Measurements from ENCODE around the gene ADARB2.

ADARB2 gene

DNA sequence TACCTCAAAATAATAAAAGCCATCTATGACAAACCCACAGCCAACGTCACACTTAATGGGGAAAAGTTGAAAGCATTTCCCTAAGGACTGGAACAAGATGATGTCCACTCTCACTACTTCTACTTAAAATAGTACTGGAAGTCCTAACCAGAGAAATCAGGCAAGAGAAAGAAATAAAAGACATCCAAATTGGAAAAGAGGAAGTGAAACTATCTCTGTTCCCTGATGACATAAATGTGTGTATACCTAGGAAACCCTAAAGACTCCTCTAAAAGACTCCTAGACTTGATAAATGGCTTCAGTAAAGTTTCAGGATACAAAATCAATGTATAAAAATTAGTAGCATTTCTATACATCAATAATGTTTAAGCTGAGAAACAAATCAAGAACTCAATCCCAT is 367.0 kb downstream of the ADARB2 start:
- H3K27me3 ChIP-seq (ENCODE audit: low read depth), result no peaks in the 10 kb centered on the region
- in situ Hi-C loops (cut with MboI; ENCODE audit: low sequenced_read_pairs), result no loop called here
- no peaks in the 10 kb centered on the region for H3K4me1 ChIP-seq
- no peak for DNase-seq (ENCODE audit: low spot score in 2 of 2)
- no peaks in the 10 kb centered on the region for H3K36me3 ChIP-seq (replicated peaks)
- H3K9me3 ChIP-seq, result no peaks in the 10 kb centered on the region
- H3K4me3 ChIP-seq, result no peak overlapping the region

- Histone ChIP-seq H3K27me3 (ENCODE audit: low read depth) (no peaks in the 10 kb centered on the region), H3K4me3 (no peak overlapping the region), H3K36me3 (replicated peaks) (no peaks in the 10 kb centered on the region), H3K4me1 (no peaks in the 10 kb centered on the region), H3K9me3 (no peaks in the 10 kb centered on the region)
- in situ Hi-C loops (cut with MboI; ENCODE audit: low sequenced_read_pairs), result no loop called here
- DNase-seq (ENCODE audit: low spot score in 2 of 2), result no peak
Measured at GRCh38 chr10:1369665-1370064, 367.7 kb downstream of the ADARB2 start.

DNA sequence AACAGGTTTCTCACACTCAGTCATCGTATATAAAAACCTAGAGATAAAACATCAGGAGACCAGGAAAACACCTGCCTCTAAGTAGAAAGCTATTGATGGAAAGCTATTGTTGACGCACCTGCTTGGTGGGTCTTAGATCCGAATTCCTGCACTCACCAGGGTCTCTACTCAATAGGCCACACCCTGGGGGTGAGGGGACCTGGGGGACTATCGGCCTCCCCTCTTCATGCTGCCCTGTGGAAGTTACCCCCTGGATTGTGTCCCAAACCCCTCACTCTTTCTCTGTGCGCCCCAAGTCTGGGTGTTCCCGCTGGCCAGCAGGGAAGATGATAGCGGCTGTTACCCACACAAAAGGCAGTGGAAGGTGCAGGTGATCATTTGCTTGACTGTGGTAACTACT is 368.1 kb downstream of the ADARB2 start:
- in situ Hi-C loops (cut with MboI; ENCODE audit: low sequenced_read_pairs), result no loop called here
- no peaks in the 10 kb centered on the region for H3K9me3 ChIP-seq
- no peak for DNase-seq (ENCODE audit: low spot score in 2 of 2)
- H3K4me1 ChIP-seq, result no peaks in the 10 kb centered on the region
- H3K4me3 ChIP-seq, result no peak overlapping the region
- no peaks in the 10 kb centered on the region for H3K27me3 ChIP-seq (ENCODE audit: low read depth)
- no peaks in the 10 kb centered on the region for H3K36me3 ChIP-seq (replicated peaks)

DNA sequence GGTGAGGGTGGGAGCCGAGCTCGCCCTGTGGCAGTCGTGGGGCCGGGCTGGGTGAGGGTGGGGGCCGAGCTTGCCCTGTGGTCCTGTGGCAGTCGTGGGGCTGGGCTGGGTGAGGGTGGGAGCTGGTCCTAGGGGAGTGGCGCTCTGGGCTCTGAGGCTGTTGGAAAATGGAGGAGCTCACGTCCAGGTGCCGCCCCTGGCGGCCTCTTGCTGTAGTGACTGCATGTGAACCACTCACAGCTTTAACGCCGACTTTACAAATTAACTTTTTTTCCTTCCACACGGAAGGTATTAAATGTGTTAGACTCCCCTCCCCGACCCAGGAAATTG is 368.5 kb downstream of the ADARB2 start:
- H3K9me3 ChIP-seq, result no peaks in the 10 kb centered on the region
- no peaks in the 10 kb centered on the region for H3K36me3 ChIP-seq (replicated peaks)
- H3K27me3 ChIP-seq (ENCODE audit: low read depth), result no peaks in the 10 kb centered on the region
- DNase-seq (ENCODE audit: low spot score in 2 of 2), result peak; percentile 59 to 81
- H3K4me3 ChIP-seq, result no peak overlapping the region
- H3K4me1 ChIP-seq, result no peaks in the 10 kb centered on the region
- in situ Hi-C loops (cut with MboI; ENCODE audit: low sequenced_read_pairs), result no loop called here

- Histone ChIP-seq H3K27me3 (ENCODE audit: low read depth) (no peaks in the 10 kb centered on the region), H3K4me1 (no peaks in the 10 kb centered on the region), H3K9me3 (no peaks in the 10 kb centered on the region), H3K4me3 (no peak overlapping the region), H3K36me3 (replicated peaks) (no peaks in the 10 kb centered on the region)
- no peak for DNase-seq (ENCODE audit: low spot score in 2 of 2)
- in situ Hi-C loops (cut with MboI; ENCODE audit: low sequenced_read_pairs), result no loop called here
Measured at GRCh38 chr10:1367938-1368841, 369.1 kb downstream of the ADARB2 start.

GRCh38 chr10:1366811-1367425 is 370.4 kb downstream of the ADARB2 start:
- Histone ChIP-seq H3K36me3 (replicated peaks) (no peaks in the 10 kb centered on the region), H3K4me1 (no peaks in the 10 kb centered on the region), H3K27me3 (ENCODE audit: low read depth) (no peaks in the 10 kb centered on the region), H3K4me3 (no peak overlapping the region), H3K9me3 (no peaks in the 10 kb centered on the region)
- no peak for DNase-seq (ENCODE audit: low spot score in 2 of 2)
- in situ Hi-C loops (cut with MboI; ENCODE audit: low sequenced_read_pairs), result no loop called here

GRCh38 chr10:1366322-1366691 is 371.0 kb downstream of the ADARB2 start:
- H3K27me3 ChIP-seq (ENCODE audit: low read depth), result no peaks in the 10 kb centered on the region
- H3K36me3 ChIP-seq (replicated peaks), result no peaks in the 10 kb centered on the region
- in situ Hi-C loops (cut with MboI; ENCODE audit: low sequenced_read_pairs), result no loop called here
- DNase-seq (ENCODE audit: low spot score in 2 of 2), result no peak
- no peaks in the 10 kb centered on the region for H3K9me3 ChIP-seq
- H3K4me1 ChIP-seq, result no peaks in the 10 kb centered on the region
- H3K4me3 ChIP-seq, result no peak overlapping the region

DNA sequence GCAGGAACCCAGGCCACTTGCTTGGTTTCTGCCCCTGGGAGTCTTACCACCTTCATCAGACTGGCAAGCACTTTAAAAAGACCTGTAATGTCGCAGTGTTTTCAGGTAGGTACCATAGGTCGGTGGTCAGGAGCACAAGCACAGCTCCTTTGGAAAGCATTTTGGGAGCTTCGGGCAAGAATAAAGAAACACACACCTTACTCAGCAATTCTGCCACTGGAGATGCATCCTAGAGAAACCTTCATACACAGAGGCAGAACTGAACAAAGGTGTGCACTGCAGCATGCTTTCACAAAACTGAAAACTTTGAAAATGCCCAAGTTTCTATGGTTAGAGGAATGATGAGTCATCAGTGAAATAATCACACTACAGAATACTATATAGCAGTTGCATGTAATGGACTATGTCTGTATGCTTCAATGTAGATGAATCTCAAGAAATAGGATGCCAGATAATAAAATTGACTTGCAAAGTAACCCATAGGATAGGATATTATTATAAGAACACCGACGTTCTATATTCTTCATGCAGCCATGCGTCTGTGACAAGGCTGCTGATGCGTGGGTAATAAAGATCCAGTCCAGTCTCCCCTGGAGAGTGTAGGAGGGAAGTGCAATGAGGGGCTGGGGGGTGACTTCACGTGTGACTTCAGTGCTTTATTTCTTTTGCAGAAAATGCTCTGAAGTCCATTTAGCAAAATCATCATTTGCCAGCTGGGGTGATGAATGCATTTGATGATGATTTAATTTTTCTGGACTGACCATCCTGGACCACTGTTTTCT is 371.6 kb downstream of the ADARB2 start:
- H3K9me3 ChIP-seq, result no peaks in the 10 kb centered on the region
- no peaks in the 10 kb centered on the region for H3K36me3 ChIP-seq (replicated peaks)
- H3K4me1 ChIP-seq, result no peaks in the 10 kb centered on the region; the same call in 1 of the 2 replicates
- no peaks in the 10 kb centered on the region for H3K27me3 ChIP-seq (ENCODE audit: low read depth)
- in situ Hi-C loops (cut with MboI; ENCODE audit: low sequenced_read_pairs), result no loop called here
- DNase-seq (ENCODE audit: low spot score in 2 of 2), result no peak
- H3K4me3 ChIP-seq, result no peak overlapping the region

- Histone ChIP-seq H3K9me3 (no peaks in the 10 kb centered on the region), H3K4me1 (no peaks in the 10 kb centered on the region; the same call in 1 of the 2 replicates), H3K27me3 (ENCODE audit: low read depth) (no peaks in the 10 kb centered on the region), H3K36me3 (replicated peaks) (no peaks in the 10 kb centered on the region), H3K4me3 (no peak overlapping the region)
- no peak for DNase-seq (ENCODE audit: low spot score in 2 of 2)
- in situ Hi-C loops (cut with MboI; ENCODE audit: low sequenced_read_pairs), result no loop called here
Measured at GRCh38 chr10:1364151-1364910, 373.0 kb downstream of the ADARB2 start.

DNA sequence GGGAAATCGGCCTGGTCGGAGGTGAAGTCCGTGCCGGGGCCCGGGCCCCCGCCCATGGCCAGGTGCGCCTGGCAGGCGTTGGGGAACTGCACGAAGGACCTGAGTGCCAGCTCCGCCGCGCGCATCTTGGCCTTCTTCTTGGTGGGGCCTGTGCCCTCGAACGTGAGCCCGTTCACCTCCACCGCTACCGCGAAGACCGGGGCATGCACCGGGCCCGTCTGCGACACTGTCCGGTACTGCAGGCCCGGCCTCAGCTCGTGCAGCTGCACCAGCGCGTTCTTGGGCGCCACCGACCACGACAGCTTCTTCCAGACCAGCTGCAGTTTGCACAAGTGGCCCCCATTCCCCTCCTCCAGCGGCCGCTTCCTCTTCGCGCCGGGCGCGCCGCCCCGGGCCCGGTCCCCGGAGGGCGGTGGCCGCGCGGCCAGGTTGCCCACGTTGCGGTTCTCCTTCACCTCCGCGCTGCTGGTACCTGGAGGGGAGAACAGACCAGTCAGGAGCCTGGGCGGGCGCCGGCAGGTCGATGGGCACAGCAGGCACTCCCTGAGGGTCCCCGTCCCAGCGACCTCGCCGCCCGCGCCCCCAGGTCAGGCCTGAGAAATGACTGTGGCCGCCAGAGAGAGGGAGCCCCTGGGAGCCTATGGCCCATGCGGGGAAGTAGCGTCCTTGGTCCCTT is 373.7 kb downstream of the ADARB2 start:
- Histone ChIP-seq H3K4me3 (no peak overlapping the region), H3K9me3 (no peaks in the 10 kb centered on the region), H3K27me3 (ENCODE audit: low read depth) (no peaks in the 10 kb centered on the region), H3K36me3 (replicated peaks) (no peaks in the 10 kb centered on the region), H3K4me1 (no peaks in the 10 kb centered on the region; the same call in 1 of the 2 replicates)
- in situ Hi-C loops (cut with MboI; ENCODE audit: low sequenced_read_pairs), result no loop called here
- no peak for DNase-seq (ENCODE audit: low spot score in 2 of 2)

DNA sequence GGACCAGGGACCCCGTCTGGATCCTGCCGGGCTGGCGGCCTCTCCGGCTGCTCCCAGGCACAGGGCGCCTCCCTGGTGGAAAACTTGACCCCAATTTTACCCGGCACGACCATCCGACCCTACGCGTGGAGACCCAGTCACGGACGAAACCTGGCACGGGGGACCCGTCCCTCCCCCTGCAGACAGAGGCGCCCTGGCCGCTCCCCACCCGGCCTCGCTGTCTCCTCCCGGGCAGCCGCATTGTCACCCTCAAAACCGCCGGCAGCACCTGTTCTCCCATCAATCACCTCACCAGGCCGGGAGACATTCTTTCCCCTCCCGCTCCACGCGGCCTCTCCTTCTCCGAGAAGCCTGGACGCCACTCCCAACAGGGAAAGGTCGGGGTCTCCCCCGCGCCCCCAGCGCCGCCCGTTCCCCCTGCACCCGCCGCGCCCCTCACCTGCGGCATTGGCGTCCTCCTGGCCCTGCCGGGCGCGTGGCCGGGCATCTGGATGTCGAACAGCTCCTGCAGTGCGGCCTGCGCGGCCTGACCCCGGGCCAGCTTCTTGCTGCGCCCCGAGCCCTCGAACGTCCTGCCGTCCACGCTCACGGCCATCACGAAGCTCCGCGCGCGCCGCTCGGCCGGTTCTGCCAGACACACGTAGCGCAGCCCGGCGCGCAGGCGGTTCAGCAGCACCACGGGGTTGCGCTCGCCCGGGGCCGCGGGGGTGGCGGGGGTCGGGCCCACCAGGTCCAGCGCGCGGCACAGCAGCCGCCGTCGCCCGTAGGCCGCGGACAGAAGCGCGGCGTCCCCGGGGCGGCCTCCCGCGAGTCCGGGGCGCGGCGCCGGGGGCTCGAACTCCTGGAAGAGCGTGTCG is 374.5 kb downstream of the ADARB2 start:
- Histone ChIP-seq H3K4me1 (no peaks in the 10 kb centered on the region; the same call in 1 of the 2 replicates), H3K36me3 (replicated peaks) (no peaks in the 10 kb centered on the region), H3K9me3 (no peaks in the 10 kb centered on the region), H3K4me3 (no peak overlapping the region), H3K27me3 (ENCODE audit: low read depth) (no peaks in the 10 kb centered on the region)
- no peak for DNase-seq (ENCODE audit: low spot score in 2 of 2)
- in situ Hi-C loops (cut with MboI; ENCODE audit: low sequenced_read_pairs), result no loop called here

- Histone ChIP-seq H3K36me3 (replicated peaks) (no peaks in the 10 kb centered on the region), H3K27me3 (ENCODE audit: low read depth) (no peaks in the 10 kb centered on the region), H3K4me1 (no peaks in the 10 kb centered on the region; the same call in 1 of the 2 replicates), H3K9me3 (no peaks in the 10 kb centered on the region), H3K4me3 (no peak overlapping the region)
- in situ Hi-C loops (cut with MboI; ENCODE audit: low sequenced_read_pairs), result no loop called here
- no peak for DNase-seq (ENCODE audit: low spot score in 2 of 2)
Measured at GRCh38 chr10:1361411-1362105, 375.8 kb downstream of the ADARB2 start.

Measured in HAP-1 (cell line).